HepG2 (cell line): ENCODE results near the gene ZNF213. TPM values are rescaled to one million over a fixed set of nuclear protein-coding genes. Genes with fewer than 3 reads are reported as not detected.
A peak's percentile ranks its signal among the peaks of the same experiment; 100 is the strongest.

Experiments used
- CERS6 ChIP-seq: sonication (generic); formaldehyde crosslinking; IDR thresholded peaks from 2 replicates; pipeline ENCODE4 v1.5.0; 2020; ENCODE audit warnings: missing genetic modification reagents
- ELF4 ChIP-seq: sonication (generic); formaldehyde crosslinking; IDR thresholded peaks from 2 replicates; pipeline ENCODE4 v1.5.0; 2020; ENCODE audit warnings: missing genetic modification reagents, mild to moderate bottlenecking, moderate library complexity, borderline replicate concordance
- ESRRA ChIP-seq: sonication (generic); formaldehyde crosslinking; IDR thresholded peaks from 2 replicates; pipeline ENCODE4 v1.5.1; 2020; ENCODE audit warnings: mild to moderate bottlenecking, low read depth, missing genetic modification reagents
- GABPA ChIP-seq, 2 experiments: IDR thresholded peaks; 2 replicates each; pipeline ENCODE4 v1.6.1; 2011 to 2016; ENCODE audit warnings: low read depth in 2 of 2, low read length in 1 of 2, missing biosample characterization in 1 of 2, missing genetic modification characterization in 1 of 2
- HNRNPUL1 ChIP-seq: fragments of 200-400 bp; formaldehyde crosslinking; IDR thresholded peaks from 2 replicates; pipeline ENCODE4 v1.6.1; 2017; ENCODE audit warnings: low read depth, mild to moderate bottlenecking, low read length, moderate library complexity
- HOXD1 ChIP-seq: sonication (generic); formaldehyde crosslinking; IDR thresholded peaks from 2 replicates; pipeline ENCODE4 v1.5.0; 2020; ENCODE audit warnings: missing genetic modification reagents
- KLF16 ChIP-seq, 2 experiments: sonication (generic) in 1 of 2; formaldehyde crosslinking in 1 of 2; IDR thresholded peaks; 2 replicates each; pipeline versions ENCODE4 v1.6.1 to v1.8.0; 2016 to 2023; ENCODE audit warnings: missing genetic modification reagents in 2 of 2, missing compliant biosample characterization in 1 of 2
- RBM22 ChIP-seq: fragments of 200-400 bp; formaldehyde crosslinking; optimal IDR thresholded peaks from 2 replicates; pipeline ENCODE3; 2017; ENCODE audit warnings: mild to moderate bottlenecking, low read length, moderate library complexity
- SETDB1 ChIP-seq: sonication (generic); formaldehyde crosslinking; IDR thresholded peaks from 2 replicates; pipeline ENCODE4 v1.5.1; 2020; ENCODE audit warnings: missing genetic modification reagents, mild to moderate bottlenecking, borderline replicate concordance
- SOX6 ChIP-seq, 2 experiments: fragments of 450-650 bp in 1 of 2; sonication (generic) in 1 of 2; formaldehyde crosslinking in 1 of 2; IDR thresholded peaks; 2 replicates each; pipeline versions ENCODE4 v1.4.0 to v1.6.1; 2017 to 2020; ENCODE audit warnings: antibody characterized with exemption in 1 of 2, mild to moderate bottlenecking in 1 of 2, missing genetic modification reagents in 1 of 2
- TRIM22 ChIP-seq: fragments of 450-650 bp; IDR thresholded peaks from 2 replicates; pipeline ENCODE4 v1.6.1; 2017
- ZNF232 ChIP-seq: sonication (generic); formaldehyde crosslinking; IDR thresholded peaks from 2 replicates; pipeline ENCODE4 v1.4.0; 2020; ENCODE audit warnings: missing genetic modification reagents, borderline replicate concordance
- ZNF546 ChIP-seq: sonication (generic); formaldehyde crosslinking; conservative IDR thresholded peaks from 2 replicates; pipeline ENCODE4 v1.8.1; 2023; ENCODE audit warnings: mild to moderate bottlenecking, missing genetic modification reagents
- ZNF570 ChIP-seq: sonication (generic); formaldehyde crosslinking; IDR thresholded peaks from 2 replicates; pipeline ENCODE4 v1.4.0; 2020; ENCODE audit warnings: mild to moderate bottlenecking, missing genetic modification reagents, borderline replicate concordance
- ZSCAN29 ChIP-seq: sonication (generic); formaldehyde crosslinking; conservative IDR thresholded peaks from 2 replicates; pipeline ENCODE4 v1.4.0; 2020; ENCODE audit warnings: mild to moderate bottlenecking, missing genetic modification reagents
- polyA plus RNA-seq, 8 experiments: library from polyadenylated mRNA; depleted of rRNA in 3 of 8; stranded (reverse) in 7 of 8; unstranded in 1 of 8; fragments of >200 nt; fragmentation: Illumina TruSeq in 4 of 8; extraction: Trizol in 4 of 8; gene quantifications; 2 replicates each; pipeline versions ENCODE4 v1.2.1 to v1.2.3, GENCODE V29; 2011 to 2016; ENCODE audit warnings: low read depth in 4 of 8, missing spikeins in 1 of 8, mixed read lengths in 1 of 8; ENCODE audit not compliant: insufficient read depth in 1 of 8
- total RNA-seq, 5 experiments: library from RNA; depleted of rRNA; stranded (reverse); fragments of >200 nt; fragmentation: Illumina TruSeq; extraction: Trizol; gene quantifications; 2 replicates each; pipeline ENCODE4 v1.2.3, GENCODE V29; 2016; ENCODE audit warnings: low read depth in 1 of 5
- TF ChIP-seq, protein P1 (sequence below): IDR thresholded peaks from 2 replicates; pipeline ENCODE4 v1.6.1; 2016
- TF ChIP-seq, protein P2 (sequence below): IDR thresholded peaks from 2 replicates; pipeline ENCODE4 v1.6.1; 2018; ENCODE audit warnings: missing genetic modification reagents, mild to moderate bottlenecking, missing compliant biosample characterization
- TF ChIP-seq, protein P3 (sequence below): sonication (generic); formaldehyde crosslinking; IDR thresholded peaks from 2 replicates; pipeline ENCODE4 v1.4.0; 2020; ENCODE audit warnings: missing genetic modification reagents, borderline replicate concordance
- TF ChIP-seq, protein P4 (sequence below): sonication (generic); formaldehyde crosslinking; IDR thresholded peaks from 2 replicates; pipeline ENCODE4 v1.4.0; 2020; ENCODE audit warnings: mild to moderate bottlenecking, missing genetic modification reagents
- TF ChIP-seq, protein P5 (sequence below): IDR thresholded peaks from 2 replicates; pipeline ENCODE4 v1.6.1; 2018; ENCODE audit warnings: missing genetic modification reagents

Gene ZNF213
- total and polyA plus RNA-seq, 2 of the 13 experiments (the other 11 are each of a cell fraction or from before 2014, with no cell fraction given), result 0.59 to 0.97 TPM

- TF ChIP-seq ELF4 (CRISPR knock-in tag) (no peak), KLF16 (CRISPR knock-in tag; IDR thresholded peaks at IDR 0.05) (no peak; a peak in 1 of 4 replicates), HNRNPUL1 (no peak), ZNF546 (CRISPR knock-in tag) (no peak), GABPA (IDR thresholded peaks at IDR 0.05; ENCODE audit: low read depth, low read length) (no peak), GABPA (CRISPR knock-in tag; IDR thresholded peaks at IDR 0.05; ENCODE audit: low read depth) (peak; percentile 46), CERS6 (CRISPR knock-in tag) (no peak), HOXD1 (CRISPR knock-in tag) (no peak), ZNF232 (CRISPR knock-in tag) (no peak), SETDB1 (CRISPR knock-in tag) (no peak), ZNF570 (CRISPR knock-in tag) (no peak), TRIM22 (no peak), SOX6 (IDR thresholded peaks at IDR 0.05) (no peak), SOX6 (CRISPR knock-in tag; IDR thresholded peaks at IDR 0.05) (no peak), ZSCAN29 (CRISPR knock-in tag) (no peak), ESRRA (CRISPR knock-in tag) (no peak), RBM22 (no peak)
- TF ChIP-seq, protein P1, sequence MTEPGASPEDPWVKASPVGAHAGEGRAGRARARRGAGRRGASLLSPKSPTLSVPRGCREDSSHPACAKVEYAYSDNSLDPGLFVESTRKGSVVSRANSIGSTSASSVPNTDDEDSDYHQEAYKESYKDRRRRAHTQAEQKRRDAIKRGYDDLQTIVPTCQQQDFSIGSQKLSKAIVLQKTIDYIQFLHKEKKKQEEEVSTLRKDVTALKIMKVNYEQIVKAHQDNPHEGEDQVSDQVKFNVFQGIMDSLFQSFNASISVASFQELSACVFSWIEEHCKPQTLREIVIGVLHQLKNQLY (CRISPR knock-in tag), result no peak
- TF ChIP-seq, protein P2, sequence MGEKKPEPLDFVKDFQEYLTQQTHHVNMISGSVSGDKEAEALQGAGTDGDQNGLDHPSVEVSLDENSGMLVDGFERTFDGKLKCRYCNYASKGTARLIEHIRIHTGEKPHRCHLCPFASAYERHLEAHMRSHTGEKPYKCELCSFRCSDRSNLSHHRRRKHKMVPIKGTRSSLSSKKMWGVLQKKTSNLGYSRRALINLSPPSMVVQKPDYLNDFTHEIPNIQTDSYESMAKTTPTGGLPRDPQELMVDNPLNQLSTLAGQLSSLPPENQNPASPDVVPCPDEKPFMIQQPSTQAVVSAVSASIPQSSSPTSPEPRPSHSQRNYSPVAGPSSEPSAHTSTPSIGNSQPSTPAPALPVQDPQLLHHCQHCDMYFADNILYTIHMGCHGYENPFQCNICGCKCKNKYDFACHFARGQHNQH, result no peak
- TF ChIP-seq, protein P3, sequence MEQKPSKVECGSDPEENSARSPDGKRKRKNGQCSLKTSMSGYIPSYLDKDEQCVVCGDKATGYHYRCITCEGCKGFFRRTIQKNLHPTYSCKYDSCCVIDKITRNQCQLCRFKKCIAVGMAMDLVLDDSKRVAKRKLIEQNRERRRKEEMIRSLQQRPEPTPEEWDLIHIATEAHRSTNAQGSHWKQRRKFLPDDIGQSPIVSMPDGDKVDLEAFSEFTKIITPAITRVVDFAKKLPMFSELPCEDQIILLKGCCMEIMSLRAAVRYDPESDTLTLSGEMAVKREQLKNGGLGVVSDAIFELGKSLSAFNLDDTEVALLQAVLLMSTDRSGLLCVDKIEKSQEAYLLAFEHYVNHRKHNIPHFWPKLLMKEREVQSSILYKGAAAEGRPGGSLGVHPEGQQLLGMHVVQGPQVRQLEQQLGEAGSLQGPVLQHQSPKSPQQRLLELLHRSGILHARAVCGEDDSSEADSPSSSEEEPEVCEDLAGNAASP (CRISPR knock-in tag), result 0 out of 2 replicates have a peak, but pooled peaks have one; percentile 33
- TF ChIP-seq, protein P4, sequence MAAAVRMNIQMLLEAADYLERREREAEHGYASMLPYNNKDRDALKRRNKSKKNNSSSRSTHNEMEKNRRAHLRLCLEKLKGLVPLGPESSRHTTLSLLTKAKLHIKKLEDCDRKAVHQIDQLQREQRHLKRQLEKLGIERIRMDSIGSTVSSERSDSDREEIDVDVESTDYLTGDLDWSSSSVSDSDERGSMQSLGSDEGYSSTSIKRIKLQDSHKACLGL (CRISPR knock-in tag), result no peak
- TF ChIP-seq, protein P5, sequence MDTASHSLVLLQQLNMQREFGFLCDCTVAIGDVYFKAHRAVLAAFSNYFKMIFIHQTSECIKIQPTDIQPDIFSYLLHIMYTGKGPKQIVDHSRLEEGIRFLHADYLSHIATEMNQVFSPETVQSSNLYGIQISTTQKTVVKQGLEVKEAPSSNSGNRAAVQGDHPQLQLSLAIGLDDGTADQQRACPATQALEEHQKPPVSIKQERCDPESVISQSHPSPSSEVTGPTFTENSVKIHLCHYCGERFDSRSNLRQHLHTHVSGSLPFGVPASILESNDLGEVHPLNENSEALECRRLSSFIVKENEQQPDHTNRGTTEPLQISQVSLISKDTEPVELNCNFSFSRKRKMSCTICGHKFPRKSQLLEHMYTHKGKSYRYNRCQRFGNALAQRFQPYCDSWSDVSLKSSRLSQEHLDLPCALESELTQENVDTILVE (CRISPR knock-in tag), result no peak
Observed at GRCh38 chr16:3129137-3130131, 5.4 kb upstream of the ZNF213 start (continued).
